Right lobe of liver (tissue), 6 donors: ENCODE measurements around the gene SCLT1. TPM values are rescaled to one million over a fixed set of nuclear protein-coding genes. Genes with fewer than 3 reads are reported as not detected.
"Not testable (repeated sequence)": the region's sequence is repeated elsewhere in the genome, so short reads cannot be mapped to it uniquely, and the experiment has no call there.

Experiments
- ATAC-seq, 4 donors: fragments of 200-7000 bp; cut with Tn5 transposase; one replicate each; pipeline ENCODE4 v1.9.1; 2020; ENCODE audit warnings: mild to moderate bottlenecking in 4 of 4, moderate library complexity in 4 of 4
- DNase-seq, 3 donors: peaks; one replicate each; pipeline ENCODE4 v3.0.0-alpha.2; 2020
- H3K27ac ChIP-seq, 3 donors: fragments of 200-600 bp; one replicate each; pipeline ENCODE4 v1.8.0; 2022
- H3K27me3 ChIP-seq, 2 donors: fragments of 200-600 bp; one replicate each; pipeline ENCODE4 v1.8.0; 2022
- H3K36me3 ChIP-seq, 4 donors: fragments of 200-600 bp; sonication (generic) in 1 of 4; one replicate each; pipeline versions ENCODE4 v1.5.1 to v1.8.0; 2017 to 2022; ENCODE audit warnings: control low read depth in 1 of 4
- H3K4me1 ChIP-seq, 4 donors: fragments of 200-600 bp; sonication (generic) in 1 of 4; one replicate each; pipeline versions ENCODE4 v1.5.1 to v1.8.0; 2017 to 2022; ENCODE audit warnings: control low read depth in 1 of 4
- H3K4me3 ChIP-seq, 3 donors: fragments of 200-600 bp; one replicate each; pipeline ENCODE4 v1.8.0; 2022
- H3K9me3 ChIP-seq, 4 donors: fragments of 200-600 bp; sonication (generic) in 1 of 4; one replicate each; pipeline versions ENCODE4 v1.5.1 to v1.8.0; 2017 to 2022; ENCODE audit warnings: control low read depth in 1 of 4
- POLR2A ChIP-seq: fragments of 450-650 bp; IDR thresholded peaks from one replicate; pipeline ENCODE4 v1.6.1; 2017; ENCODE audit warnings: antibody characterized with exemption, mild to moderate bottlenecking
- WGBS: methylation state at CpG from one replicate; pipeline ENCODE4 v1.1.6; 2018; ENCODE audit warnings: low coverage, low lambda C conversion rate; ENCODE audit not compliant: insufficient coverage; ENCODE audit errors: missing lambda C conversion rate; 5-methylcytosine and 5-hydroxymethylcytosine counted together
- intact Hi-C, 2 donors: fragments of 100-400 bp; cut with DNase I; formaldehyde crosslinking; loops; one replicate each; pipeline versions ENCODE4 v1.11.2 to v1.14.1; 2022
- total RNA-seq, 6 experiments: library from RNA; depleted of rRNA in 2 of 6; stranded (reverse); fragments of >200 nt in 2 of 6; fragmentation: NEBNext Ultra II Directional in 3 of 6; extraction: Animal tissue kit (Norgen Biotek cat#: 25700) in 3 of 6; gene quantifications; one replicate each; pipeline versions ENCODE4 v1.1.0 to v1.2.4, GENCODE V29; 2016 to 2023
- TF ChIP-seq, protein P1 (sequence below), 4 donors: fragments of 200-600 bp in 3 of 4; fragments of 450-650 bp in 1 of 4; IDR thresholded peaks; one replicate each; pipeline versions ENCODE4 v1.5.1 to v1.8.0; 2016 to 2022; ENCODE audit warnings: antibody characterized with exemption in 4 of 4, mild to moderate bottlenecking in 2 of 4
- donor health status: DM: no; HTN: yes; CAD: no.
- donor health status: DM: no; HTN: no; CAD: no.
- donor health status: DM: no; HTN: no; CAD: no.
- donor health status: DM: no; HTN: yes; CAD: no.
- donor health status: DM: no; HTN: yes; CAD: no.

SCLT1 gene
- total RNA-seq, 6 experiments from 2014 or later = 2.3 to 5.3 (median 3.7) TPM

DNA sequence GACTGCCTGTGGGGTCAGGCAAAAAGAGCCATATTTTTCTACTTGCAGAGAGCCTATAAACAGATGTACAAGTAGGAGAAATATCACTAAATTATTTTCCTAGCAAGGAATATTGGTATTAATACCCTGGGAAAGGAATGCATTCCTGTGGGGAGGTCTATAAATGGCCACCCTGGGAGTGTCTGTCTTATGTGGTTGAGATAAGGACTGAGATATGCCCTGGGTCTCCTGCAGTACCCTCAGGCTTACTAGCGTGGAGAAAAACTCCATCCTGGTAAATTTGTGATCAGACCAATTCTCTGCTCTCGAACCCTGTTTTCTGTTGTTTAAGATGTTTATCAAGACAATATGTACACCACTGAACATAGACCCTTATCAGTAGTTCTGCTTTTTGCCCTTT, 38.0 kb upstream of the SCLT1 start:
- intact Hi-C loops = no loop called here
- no peak for DNase-seq
- Histone ChIP-seq H3K27ac (no peak overlapping the region), H3K36me3 (no peaks in the 10 kb centered on the region), H3K9me3 (no peaks in the 10 kb centered on the region), H3K27me3 (no peaks in the 10 kb centered on the region), H3K4me3 (no peak overlapping the region), H3K4me1 (no peaks in the 10 kb centered on the region)
- TF ChIP-seq, protein P1, sequence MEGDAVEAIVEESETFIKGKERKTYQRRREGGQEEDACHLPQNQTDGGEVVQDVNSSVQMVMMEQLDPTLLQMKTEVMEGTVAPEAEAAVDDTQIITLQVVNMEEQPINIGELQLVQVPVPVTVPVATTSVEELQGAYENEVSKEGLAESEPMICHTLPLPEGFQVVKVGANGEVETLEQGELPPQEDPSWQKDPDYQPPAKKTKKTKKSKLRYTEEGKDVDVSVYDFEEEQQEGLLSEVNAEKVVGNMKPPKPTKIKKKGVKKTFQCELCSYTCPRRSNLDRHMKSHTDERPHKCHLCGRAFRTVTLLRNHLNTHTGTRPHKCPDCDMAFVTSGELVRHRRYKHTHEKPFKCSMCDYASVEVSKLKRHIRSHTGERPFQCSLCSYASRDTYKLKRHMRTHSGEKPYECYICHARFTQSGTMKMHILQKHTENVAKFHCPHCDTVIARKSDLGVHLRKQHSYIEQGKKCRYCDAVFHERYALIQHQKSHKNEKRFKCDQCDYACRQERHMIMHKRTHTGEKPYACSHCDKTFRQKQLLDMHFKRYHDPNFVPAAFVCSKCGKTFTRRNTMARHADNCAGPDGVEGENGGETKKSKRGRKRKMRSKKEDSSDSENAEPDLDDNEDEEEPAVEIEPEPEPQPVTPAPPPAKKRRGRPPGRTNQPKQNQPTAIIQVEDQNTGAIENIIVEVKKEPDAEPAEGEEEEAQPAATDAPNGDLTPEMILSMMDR (IDR thresholded peaks at IDR 0.05) = no peak
- no peak for TF ChIP-seq POLR2A
- 37% methylated on average over 2 of the region's 2 CpGs for WGBS
- ATAC-seq = no peak

DNA sequence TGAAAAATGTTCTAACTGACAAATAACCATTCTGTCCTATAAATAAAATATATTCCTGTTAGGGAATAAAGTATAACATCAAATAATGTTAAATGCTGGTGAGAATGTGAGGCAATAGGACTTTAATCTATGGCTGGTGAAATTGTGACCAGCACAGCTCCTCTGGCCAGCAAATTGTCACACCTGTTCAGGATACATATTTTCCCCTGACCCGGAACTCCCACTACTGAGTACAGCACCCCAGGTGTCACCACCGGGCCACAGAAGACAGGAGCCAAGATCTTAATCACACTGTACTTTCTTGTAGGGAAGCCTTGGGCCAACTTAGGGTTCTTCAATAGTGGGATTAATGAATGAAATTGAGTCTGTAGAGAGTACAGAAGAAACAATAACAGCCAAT, 35.8 kb upstream of the SCLT1 start:
- no peaks in the 10 kb centered on the region for H3K27me3 ChIP-seq
- no peaks in the 10 kb centered on the region for H3K4me1 ChIP-seq
- intact Hi-C loops = no loop called here

GRCh38 chr4:129126614-129127013, 33.3 kb upstream of the SCLT1 start:
- H3K4me3 ChIP-seq, H3K36me3 ChIP-seq, ATAC-seq, H3K27me3 ChIP-seq, H3K9me3 ChIP-seq, DNase-seq, H3K27ac ChIP-seq, H3K4me1 ChIP-seq, intact Hi-C loops: not testable (repeated sequence)
- 85% methylated on average over 2 of the region's 5 CpGs for WGBS

More for the DNA sequence above, 35.8 kb upstream of the SCLT1 start:
- H3K9me3 ChIP-seq = no peaks in the 10 kb centered on the region
- ATAC-seq = no peak
- H3K27ac ChIP-seq = no peak overlapping the region
- no peaks in the 10 kb centered on the region for H3K36me3 ChIP-seq
- TF ChIP-seq, protein P1 (IDR thresholded peaks at IDR 0.05) = no peak
- TF ChIP-seq POLR2A = no peak
- no peak for DNase-seq
- WGBS = 71% methylated on average over 2 of the region's 2 CpGs
- no peak overlapping the region for H3K4me3 ChIP-seq

GRCh38 chr4:129117705-129118104, 24.4 kb upstream of the SCLT1 start:
- WGBS = 94% methylated on average over 5 of the region's 5 CpGs
- ATAC-seq (peak in 1 of 4 donors; percentile 25), DNase-seq (no peak)
- no peaks in the 10 kb centered on the region for H3K27me3 ChIP-seq
- intact Hi-C loops = no loop called here
- no peak overlapping the region for H3K27ac ChIP-seq
- no peaks in the 10 kb centered on the region for H3K4me1 ChIP-seq
- TF ChIP-seq, protein P1 (IDR thresholded peaks at IDR 0.05) = no peak
- TF ChIP-seq POLR2A = no peak
- H3K4me3 ChIP-seq = no peak overlapping the region
- no peaks in the 10 kb centered on the region for H3K36me3 ChIP-seq
- H3K9me3 ChIP-seq = no peaks in the 10 kb centered on the region

GRCh38 chr4:129113919-129114318, 20.6 kb upstream of the SCLT1 start:
- 75% methylated on average over 1 of the region's 1 CpG for WGBS
- ATAC-seq (no peak), DNase-seq (no peak)

More at GRCh38 chr4:129113919-129114318, 20.6 kb upstream of the SCLT1 start:
- intact Hi-C loops = no loop called here
- Histone ChIP-seq H3K4me3 (no peak overlapping the region), H3K4me1 (no peaks in the 10 kb centered on the region), H3K9me3 (no peaks in the 10 kb centered on the region), H3K36me3 (no peaks in the 10 kb centered on the region), H3K27ac (no peak overlapping the region), H3K27me3 (no peaks in the 10 kb centered on the region)
- TF ChIP-seq POLR2A = no peak
- TF ChIP-seq, protein P1 (IDR thresholded peaks at IDR 0.05) = no peak
